Neural cell (in vitro differentiated cells): Measurements from ENCODE around the gene MTG1.

Experiments used
- MXI1 ChIP-seq: fragments of 450-650 bp; conservative IDR thresholded peaks from 2 replicates; pipeline ENCODE4 v1.6.1; 2014; ENCODE audit warnings: antibody characterized with exemption, mild to moderate bottlenecking; ENCODE audit not compliant: poor library complexity, severe bottlenecking
- TF ChIP-seq, protein P1 (sequence below): fragments of 450-650 bp; IDR thresholded peaks from 2 replicates; pipeline ENCODE4 v1.5.1; 2014; ENCODE audit warnings: antibody characterized with exemption, mild to moderate bottlenecking, moderate library complexity; ENCODE audit not compliant: poor library complexity, severe bottlenecking
- TF ChIP-seq, protein P2 (sequence below): IDR thresholded peaks from 2 replicates; pipeline ENCODE4 v1.6.1; 2012; ENCODE audit warnings: borderline replicate concordance

DNA sequence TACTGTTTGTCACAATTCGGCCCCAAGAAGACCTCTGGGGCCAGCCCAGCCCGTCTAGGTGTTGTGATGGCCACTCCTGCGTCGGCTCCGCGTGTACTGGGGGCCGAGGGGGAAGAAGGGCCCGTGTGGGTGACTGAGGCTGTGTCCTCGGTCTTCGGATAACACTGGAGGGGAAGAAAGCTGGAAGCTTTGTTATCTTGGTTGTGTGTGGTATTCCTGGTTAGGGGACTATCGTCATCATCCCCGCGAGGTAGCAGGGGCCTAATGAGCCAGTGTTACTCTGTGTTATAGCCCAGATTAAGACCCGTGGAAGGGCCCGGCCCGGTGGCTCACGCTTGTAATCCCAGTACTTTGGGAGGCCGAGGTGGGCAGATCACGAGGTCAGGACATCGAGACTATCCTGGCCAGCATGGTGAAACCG lies 854 bp downstream of the MTG1 start:
- TF ChIP-seq, protein P1, sequence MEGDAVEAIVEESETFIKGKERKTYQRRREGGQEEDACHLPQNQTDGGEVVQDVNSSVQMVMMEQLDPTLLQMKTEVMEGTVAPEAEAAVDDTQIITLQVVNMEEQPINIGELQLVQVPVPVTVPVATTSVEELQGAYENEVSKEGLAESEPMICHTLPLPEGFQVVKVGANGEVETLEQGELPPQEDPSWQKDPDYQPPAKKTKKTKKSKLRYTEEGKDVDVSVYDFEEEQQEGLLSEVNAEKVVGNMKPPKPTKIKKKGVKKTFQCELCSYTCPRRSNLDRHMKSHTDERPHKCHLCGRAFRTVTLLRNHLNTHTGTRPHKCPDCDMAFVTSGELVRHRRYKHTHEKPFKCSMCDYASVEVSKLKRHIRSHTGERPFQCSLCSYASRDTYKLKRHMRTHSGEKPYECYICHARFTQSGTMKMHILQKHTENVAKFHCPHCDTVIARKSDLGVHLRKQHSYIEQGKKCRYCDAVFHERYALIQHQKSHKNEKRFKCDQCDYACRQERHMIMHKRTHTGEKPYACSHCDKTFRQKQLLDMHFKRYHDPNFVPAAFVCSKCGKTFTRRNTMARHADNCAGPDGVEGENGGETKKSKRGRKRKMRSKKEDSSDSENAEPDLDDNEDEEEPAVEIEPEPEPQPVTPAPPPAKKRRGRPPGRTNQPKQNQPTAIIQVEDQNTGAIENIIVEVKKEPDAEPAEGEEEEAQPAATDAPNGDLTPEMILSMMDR: no peak
- TF ChIP-seq MXI1: no peak
- TF ChIP-seq, protein P2, sequence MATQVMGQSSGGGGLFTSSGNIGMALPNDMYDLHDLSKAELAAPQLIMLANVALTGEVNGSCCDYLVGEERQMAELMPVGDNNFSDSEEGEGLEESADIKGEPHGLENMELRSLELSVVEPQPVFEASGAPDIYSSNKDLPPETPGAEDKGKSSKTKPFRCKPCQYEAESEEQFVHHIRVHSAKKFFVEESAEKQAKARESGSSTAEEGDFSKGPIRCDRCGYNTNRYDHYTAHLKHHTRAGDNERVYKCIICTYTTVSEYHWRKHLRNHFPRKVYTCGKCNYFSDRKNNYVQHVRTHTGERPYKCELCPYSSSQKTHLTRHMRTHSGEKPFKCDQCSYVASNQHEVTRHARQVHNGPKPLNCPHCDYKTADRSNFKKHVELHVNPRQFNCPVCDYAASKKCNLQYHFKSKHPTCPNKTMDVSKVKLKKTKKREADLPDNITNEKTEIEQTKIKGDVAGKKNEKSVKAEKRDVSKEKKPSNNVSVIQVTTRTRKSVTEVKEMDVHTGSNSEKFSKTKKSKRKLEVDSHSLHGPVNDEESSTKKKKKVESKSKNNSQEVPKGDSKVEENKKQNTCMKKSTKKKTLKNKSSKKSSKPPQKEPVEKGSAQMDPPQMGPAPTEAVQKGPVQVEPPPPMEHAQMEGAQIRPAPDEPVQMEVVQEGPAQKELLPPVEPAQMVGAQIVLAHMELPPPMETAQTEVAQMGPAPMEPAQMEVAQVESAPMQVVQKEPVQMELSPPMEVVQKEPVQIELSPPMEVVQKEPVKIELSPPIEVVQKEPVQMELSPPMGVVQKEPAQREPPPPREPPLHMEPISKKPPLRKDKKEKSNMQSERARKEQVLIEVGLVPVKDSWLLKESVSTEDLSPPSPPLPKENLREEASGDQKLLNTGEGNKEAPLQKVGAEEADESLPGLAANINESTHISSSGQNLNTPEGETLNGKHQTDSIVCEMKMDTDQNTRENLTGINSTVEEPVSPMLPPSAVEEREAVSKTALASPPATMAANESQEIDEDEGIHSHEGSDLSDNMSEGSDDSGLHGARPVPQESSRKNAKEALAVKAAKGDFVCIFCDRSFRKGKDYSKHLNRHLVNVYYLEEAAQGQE: no peak
